NCI-H345 treated with DMSO at 0.1 percent for 48 hours (cell line): ENCODE measurements around the gene TOMM40L.
"Not testable (repeated sequence)": the region's sequence is repeated elsewhere in the genome, so short reads cannot be mapped to it uniquely, and the experiment has no call there.

Source experiments
- DNase-seq: peaks from one replicate; lab custom pipeline; 2025; ENCODE audit not compliant: unreplicated experiment; lab: John Stamatoyannopoulos, UW

TOMM40L gene

GRCh38 chr1:161219078-161219892, 6.6 kb upstream of the TOMM40L start:
- DNase-seq: no peak

GRCh38 chr1:161220002-161220401, 5.9 kb upstream of the TOMM40L start:
- DNase-seq: no peak

- DNase-seq: no peak
Observed at GRCh38 chr1:161222175-161223019, 3.5 kb upstream of the TOMM40L start.

GRCh38 chr1:161223805-161224694, 1.8 kb upstream of the TOMM40L start:
- no peak for DNase-seq

GRCh38 chr1:161224695-161225087, 1.2 kb upstream of the TOMM40L start:
- DNase-seq: not testable (repeated sequence)

GRCh38 chr1:161225178-161225533, 704 bp upstream of the TOMM40L start:
- no peak for DNase-seq

- no peak for DNase-seq
Observed at GRCh38 chr1:161226320-161226711, 456 bp downstream of the TOMM40L start.

- DNase-seq: no peak
Observed at GRCh38 chr1:161226759-161227158, 899 bp downstream of the TOMM40L start.

- DNase-seq: peak; percentile 80
Observed at GRCh38 chr1:161227196-161227871, 1.5 kb downstream of the TOMM40L start.

GRCh38 chr1:161228032-161228431, 2.2 kb downstream of the TOMM40L start:
- DNase-seq: no peak

- DNase-seq: no peak
Observed at GRCh38 chr1:161229896-161230295, 4.0 kb downstream of the TOMM40L start.

GRCh38 chr1:161230762-161231161, 4.9 kb downstream of the TOMM40L start:
- DNase-seq: no peak

- DNase-seq: no peak
Observed at GRCh38 chr1:161233102-161233501, 7.2 kb downstream of the TOMM40L start.

GRCh38 chr1:161235957-161236775, 10.3 kb downstream of the TOMM40L start:
- no peak for DNase-seq

GRCh38 chr1:161238039-161238473, 12.2 kb downstream of the TOMM40L start, which contains the start of gene NR1I3:
Gene NR1I3, minus strand, starts transcription at chr1:161238203. Its CDS starts 1,638 bp downstream, at chr1:161236565.
- no peak for DNase-seq

- DNase-seq: no peak
Observed at GRCh38 chr1:161241682-161242081, 15.8 kb downstream of the TOMM40L start.

GRCh38 chr1:161242313-161242712, 16.5 kb downstream of the TOMM40L start:
- DNase-seq: no peak

GRCh38 chr1:161244888-161245287, 19.0 kb downstream of the TOMM40L start:
- no peak for DNase-seq

- not testable (repeated sequence) for DNase-seq
Observed at GRCh38 chr1:161250100-161250499, 24.2 kb downstream of the TOMM40L start.

- DNase-seq: no peak
Observed at GRCh38 chr1:161250829-161251228, 25.0 kb downstream of the TOMM40L start.
